Vagina (tissue), 2 donors: ENCODE results near the gene ISOC2.

Source experiments
- CTCF ChIP-seq, 3 experiments: fragments of 450-650 bp in 2 of 3; fragments of 200-600 bp in 1 of 3; sonication (generic) in 1 of 3; IDR thresholded peaks; one replicate each; pipeline ENCODE4 v1.5.1; 2017 to 2019; ENCODE audit warnings: antibody characterized with exemption in 3 of 3, mild to moderate bottlenecking in 2 of 3, moderate library complexity in 2 of 3
- POLR2A ChIP-seq, 2 donors: fragments of 450-650 bp; IDR thresholded peaks; one replicate each; pipeline ENCODE4 v1.6.1; 2017; ENCODE audit warnings: antibody characterized with exemption in 2 of 2, mild to moderate bottlenecking in 2 of 2, moderate library complexity in 2 of 2
- POLR2AphosphoS5 ChIP-seq, 2 donors: sonication (generic); formaldehyde crosslinking; IDR thresholded peaks; one replicate each; pipeline ENCODE4 v1.9.0; 2017; ENCODE audit warnings: antibody characterized with exemption in 2 of 2, mild to moderate bottlenecking in 2 of 2, low read depth in 1 of 2; ENCODE audit not compliant: insufficient read depth in 1 of 2

GRCh38 chr19:55468054-55468393 is 6.6 kb upstream of the ISOC2 start:
- TF ChIP-seq CTCF (IDR thresholded peaks at IDR 0.05) (peak in 1 of 3 experiments; percentile 8), POLR2AphosphoS5 (IDR thresholded peaks at IDR 0.05; ENCODE audit: insufficient read depth in 1 of 2, low read depth in 1 of 2) (no peak), POLR2A (IDR thresholded peaks at IDR 0.05) (no peak)
